GM21528 (cell line): Measurements from ENCODE around the gene OR52I1.

Source experiments
- ATAC-seq: cut with Tn5 transposase; IDR thresholded peaks from one replicate; pipeline ENCODE4 v1.9.1; 2021; ENCODE audit warnings: mild to moderate bottlenecking, moderate library complexity; ENCODE audit not compliant: unreplicated experiment, low FRiP score

Gene OR52I1

GRCh38 chr11:4610258-4610935 lies 16.6 kb downstream of the OR52I1 start:
- no peak for ATAC-seq

GRCh38 chr11:4611986-4612385 lies 18.1 kb downstream of the OR52I1 start:
- no peak for ATAC-seq

DNA sequence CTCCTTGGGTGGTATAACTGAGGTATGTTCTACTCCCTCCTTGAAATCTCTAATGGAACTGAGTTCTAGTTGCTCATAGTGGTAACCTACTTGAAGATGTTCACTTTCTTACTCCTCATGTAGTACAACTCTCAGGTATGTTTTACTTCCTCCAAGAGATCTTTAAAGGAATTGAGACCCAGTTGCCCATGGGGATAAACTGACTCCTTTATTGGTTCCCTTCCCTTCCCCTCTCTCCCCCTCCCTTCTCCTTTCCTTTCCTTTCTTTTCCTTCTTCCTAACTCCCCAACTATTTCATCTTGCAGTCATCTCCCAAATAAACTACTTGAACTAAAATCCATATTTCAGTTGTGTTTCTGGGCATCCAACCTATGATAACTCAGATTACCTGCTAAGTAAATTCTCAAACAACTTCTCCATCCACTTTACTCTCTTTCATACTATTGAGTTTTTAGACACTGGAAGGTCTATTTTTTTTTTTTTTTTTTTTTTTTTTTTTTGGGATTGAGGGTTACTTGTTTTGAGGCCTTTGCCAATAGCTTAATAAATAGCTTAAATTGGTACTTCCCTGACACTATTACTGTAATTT lies 22.1 kb downstream of the OR52I1 start:
- ATAC-seq = no peak

- ATAC-seq = no peak
Observed at GRCh38 chr11:4619514-4619913, 25.7 kb downstream of the OR52I1 start.

DNA sequence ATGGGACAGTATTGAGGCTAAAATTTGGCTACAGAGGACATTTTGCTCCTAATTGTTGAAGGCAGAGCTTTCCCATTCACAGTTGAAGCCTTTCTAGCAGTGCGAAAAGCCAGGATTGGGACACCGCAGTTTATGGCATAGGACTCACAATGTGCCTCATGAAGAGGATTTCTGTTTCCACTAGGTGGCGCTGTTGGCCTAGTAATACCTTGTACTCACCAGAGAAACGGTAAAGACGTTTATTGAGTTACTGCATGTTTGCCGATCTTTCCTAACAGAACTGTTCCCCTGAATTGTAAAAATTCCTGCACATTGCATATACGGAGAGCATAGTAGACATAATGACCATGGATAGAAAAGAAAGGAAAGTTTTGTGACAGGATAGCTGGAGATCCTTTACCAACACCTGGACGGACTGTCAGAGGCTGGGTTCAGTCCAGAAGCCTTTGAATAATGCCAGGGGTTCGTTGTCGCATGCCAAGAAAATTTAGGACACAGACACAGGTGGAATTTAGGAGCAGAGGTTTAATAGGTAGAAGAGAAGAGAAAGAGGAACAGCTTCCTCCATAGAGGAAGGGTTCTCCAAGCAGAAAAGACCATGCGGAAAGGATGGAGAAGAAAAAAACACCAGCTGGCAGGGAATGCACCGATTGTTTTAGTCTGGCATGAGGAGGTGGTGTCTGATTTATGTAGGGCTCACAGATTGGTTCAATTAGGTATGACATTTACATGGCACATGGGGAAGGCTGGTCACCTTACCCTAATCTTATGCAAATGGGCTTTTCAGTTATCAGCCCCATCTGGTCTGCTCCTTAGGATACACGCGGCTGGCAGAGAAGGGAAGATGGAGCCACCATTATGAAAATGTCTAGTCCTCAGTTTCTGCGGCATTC lies 32.6 kb downstream of the OR52I1 start:
- ATAC-seq = no peak

DNA sequence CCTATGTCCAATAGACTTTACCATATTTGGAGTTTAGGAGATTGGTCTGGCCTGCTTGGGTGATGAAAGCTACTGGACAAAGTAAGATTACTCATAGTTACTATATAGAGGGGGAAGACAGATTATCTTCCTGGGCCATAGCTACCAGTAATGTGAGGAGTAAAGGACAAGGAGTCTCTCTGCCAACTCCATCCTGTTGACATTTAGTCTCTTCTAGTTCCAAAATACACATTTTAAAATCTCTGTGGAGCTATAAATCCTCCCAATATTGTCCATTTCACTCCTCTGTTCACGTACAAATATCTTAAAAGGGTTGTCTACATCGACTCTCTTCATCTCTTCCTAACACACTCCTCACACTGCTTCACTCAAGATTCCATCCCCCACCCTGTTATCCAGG lies 42.3 kb downstream of the OR52I1 start:
- ATAC-seq = no peak

GRCh38 chr11:4636962-4637661 lies 43.3 kb downstream of the OR52I1 start, which contains the start of gene OR51D1:
Gene OR51D1 (plus strand): TSS chr11:4637477. CDS start chr11:4639791, 2,314 bp downstream.
- peak; percentile 97 for ATAC-seq

- ATAC-seq = no peak
Observed at GRCh38 chr11:4637662-4638047, 43.8 kb downstream of the OR52I1 start.

DNA sequence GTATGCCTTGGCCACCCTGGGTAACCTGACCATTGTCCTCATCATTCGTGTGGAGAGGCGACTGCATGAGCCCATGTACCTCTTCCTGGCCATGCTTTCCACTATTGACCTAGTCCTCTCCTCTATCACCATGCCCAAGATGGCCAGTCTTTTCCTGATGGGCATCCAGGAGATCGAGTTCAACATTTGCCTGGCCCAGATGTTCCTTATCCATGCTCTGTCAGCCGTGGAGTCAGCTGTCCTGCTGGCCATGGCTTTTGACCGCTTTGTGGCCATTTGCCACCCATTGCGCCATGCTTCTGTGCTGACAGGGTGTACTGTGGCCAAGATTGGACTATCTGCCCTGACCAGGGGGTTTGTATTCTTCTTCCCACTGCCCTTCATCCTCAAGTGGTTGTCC lies 46.1 kb downstream of the OR52I1 start:
- ATAC-seq = no peak

- no peak for ATAC-seq
Observed at GRCh38 chr11:4641501-4641900, 47.7 kb downstream of the OR52I1 start.

DNA sequence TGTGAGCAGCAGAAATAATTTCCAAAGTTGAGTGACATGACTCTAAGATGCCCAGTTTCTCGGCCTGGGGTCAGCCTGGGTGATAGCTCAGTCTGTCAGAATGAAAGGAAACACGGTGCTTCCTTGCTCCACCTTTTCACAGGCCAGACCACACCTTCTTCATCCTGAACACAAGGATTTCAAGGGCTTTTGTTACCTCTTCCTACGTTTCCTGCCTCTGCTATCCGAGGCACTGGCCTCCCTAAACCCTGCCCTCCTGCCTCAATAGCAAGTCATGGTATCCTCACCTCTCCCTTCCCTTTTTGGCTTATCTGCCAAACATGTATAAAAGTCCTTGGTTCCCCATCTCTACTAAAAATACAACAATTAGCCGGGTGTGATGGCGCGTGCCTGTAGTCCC lies 48.2 kb downstream of the OR52I1 start:
- ATAC-seq = no peak

- ATAC-seq = no peak
Observed at GRCh38 chr11:4643076-4643475, 49.2 kb downstream of the OR52I1 start.

DNA sequence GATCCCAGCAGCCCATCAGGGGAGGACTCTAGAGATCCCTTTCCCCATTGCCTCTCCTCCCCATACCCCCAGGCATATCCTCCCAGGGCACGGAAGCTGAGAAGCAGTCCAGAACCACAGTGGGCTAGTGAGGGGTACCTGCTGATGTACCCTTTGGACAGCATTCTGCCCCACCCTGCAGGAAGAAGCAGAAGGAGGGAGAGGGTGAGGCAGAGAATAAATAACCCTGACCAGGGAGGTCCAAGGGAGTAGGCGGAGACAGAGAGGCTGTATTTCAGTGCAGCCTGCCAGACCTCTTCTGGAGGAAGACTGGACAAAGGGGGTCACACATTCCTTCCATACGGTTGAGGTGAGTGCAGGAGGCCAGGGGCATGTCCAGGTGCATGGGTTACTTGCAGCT lies 49.8 kb downstream of the OR52I1 start, which contains the start of gene OR51E1:
OR51E1 (plus strand) TSS at position 301 of the 400 bp plus-strand sequence. CDS start 8,545 bp downstream, outside the sequence.
- no peak for ATAC-seq

GRCh38 chr11:4644233-4644632 lies 50.4 kb downstream of the OR52I1 start:
- ATAC-seq = no peak
